ENCODE measurements around the gene FRMD4A.

The FRMD4A gene

GRCh38 chr10:13823096-13823708 lies 507.5 kb downstream of the FRMD4A start:
- Mint-ChIP-seq H3K4me1 (ENCODE audit: low read depth) (peaks cover 5% of the 10 kb centered on the region), H3K9me3 (no peaks in the 10 kb centered on the region), H3K36me3 (ENCODE audit: low read depth) (no peaks in the 10 kb centered on the region), H3K27me3 (peaks cover 74% of the 10 kb centered on the region), H3K27ac (no peak overlapping the region), H3K4me3 (no peak overlapping the region)
- intact Hi-C loops (cut with micrococcal nuclease): no loop called here

- H3K36me3 Mint-ChIP-seq (ENCODE audit: low read depth): no peaks in the 10 kb centered on the region
- H3K4me3 Mint-ChIP-seq: no peak overlapping the region
- H3K9me3 Mint-ChIP-seq: peaks cover 4% of the 10 kb centered on the region
- H3K27me3 Mint-ChIP-seq: peaks cover 72% of the 10 kb centered on the region
- no peak overlapping the region for H3K27ac Mint-ChIP-seq
- H3K4me1 Mint-ChIP-seq (ENCODE audit: low read depth): peaks cover 5% of the 10 kb centered on the region
- intact Hi-C loops (cut with micrococcal nuclease): no loop called here
These were observed 508.2 kb downstream of the FRMD4A start for GRCh38 chr10:13822490-13822889.

GRCh38 chr10:13820964-13821337 lies 509.8 kb downstream of the FRMD4A start:
- H3K27ac Mint-ChIP-seq: no peak overlapping the region
- no peaks in the 10 kb centered on the region for H3K36me3 Mint-ChIP-seq (ENCODE audit: low read depth)
- H3K9me3 Mint-ChIP-seq: peaks cover 8% of the 10 kb centered on the region
- H3K4me3 Mint-ChIP-seq: no peak overlapping the region
- intact Hi-C loops (cut with micrococcal nuclease): no loop called here
- peaks cover 5% of the 10 kb centered on the region for H3K4me1 Mint-ChIP-seq (ENCODE audit: low read depth)
- peaks cover 69% of the 10 kb centered on the region for H3K27me3 Mint-ChIP-seq

GRCh38 chr10:13820119-13820963 lies 510.4 kb downstream of the FRMD4A start:
- H3K27ac Mint-ChIP-seq: peak overlapping the region; percentile 46
- peaks cover 5% of the 10 kb centered on the region for H3K4me1 Mint-ChIP-seq (ENCODE audit: low read depth)
- H3K4me3 Mint-ChIP-seq: no peak overlapping the region

GRCh38 chr10:13816195-13816925 lies 514.4 kb downstream of the FRMD4A start:
- H3K36me3 Mint-ChIP-seq (ENCODE audit: low read depth): no peaks in the 10 kb centered on the region
- H3K4me1 Mint-ChIP-seq (ENCODE audit: low read depth): peaks cover 5% of the 10 kb centered on the region
- H3K4me3 Mint-ChIP-seq: no peak overlapping the region
- intact Hi-C loops (cut with micrococcal nuclease): loop anchor here (10.0 kb wide), 2 partner anchors 128 to 268 kb away; no protein-coding TSS in a partner anchor
- H3K27me3 Mint-ChIP-seq: peaks cover 57% of the 10 kb centered on the region
- no peak overlapping the region for H3K27ac Mint-ChIP-seq
- H3K9me3 Mint-ChIP-seq: peaks cover 8% of the 10 kb centered on the region

More at GRCh38 chr10:13820119-13820963, 510.4 kb downstream of the FRMD4A start:
- Mint-ChIP-seq H3K36me3 (ENCODE audit: low read depth) (no peaks in the 10 kb centered on the region), H3K27me3 (peaks cover 67% of the 10 kb centered on the region), H3K9me3 (peaks cover 8% of the 10 kb centered on the region)
- intact Hi-C loops (cut with micrococcal nuclease): no loop called here

- Mint-ChIP-seq H3K4me1 (ENCODE audit: low read depth) (peaks cover 5% of the 10 kb centered on the region), H3K9me3 (peaks cover 8% of the 10 kb centered on the region), H3K27me3 (peaks cover 52% of the 10 kb centered on the region), H3K4me3 (no peak overlapping the region), H3K36me3 (ENCODE audit: low read depth) (no peaks in the 10 kb centered on the region), H3K27ac (no peak overlapping the region)
- intact Hi-C loops (cut with micrococcal nuclease): loop anchor here (10.0 kb wide), 2 partner anchors 129 to 269 kb away; no protein-coding TSS in a partner anchor
These were observed 515.0 kb downstream of the FRMD4A start for GRCh38 chr10:13815756-13816155.

GRCh38 chr10:13813550-13813949 lies 517.2 kb downstream of the FRMD4A start:
- Mint-ChIP-seq H3K27me3 (peaks cover 45% of the 10 kb centered on the region), H3K4me3 (no peak overlapping the region), H3K27ac (no peak overlapping the region), H3K4me1 (ENCODE audit: low read depth) (no peaks in the 10 kb centered on the region), H3K9me3 (peaks cover 8% of the 10 kb centered on the region), H3K36me3 (ENCODE audit: low read depth) (no peaks in the 10 kb centered on the region)
- intact Hi-C loops (cut with micrococcal nuclease): loop anchor here (10.0 kb wide), 2 partner anchors 131 to 271 kb away; no protein-coding TSS in a partner anchor

GRCh38 chr10:13812804-13813203 lies 517.9 kb downstream of the FRMD4A start:
- intact Hi-C loops (cut with micrococcal nuclease): loop anchor here (10.0 kb wide), 2 partner anchors 132 to 272 kb away; no protein-coding TSS in a partner anchor
- Mint-ChIP-seq H3K4me1 (ENCODE audit: low read depth) (no peaks in the 10 kb centered on the region), H3K36me3 (ENCODE audit: low read depth) (no peaks in the 10 kb centered on the region), H3K4me3 (no peak overlapping the region), H3K9me3 (peaks cover 7% of the 10 kb centered on the region), H3K27me3 (peaks cover 43% of the 10 kb centered on the region), H3K27ac (no peak overlapping the region)

GRCh38 chr10:13810568-13810967 lies 520.2 kb downstream of the FRMD4A start:
- intact Hi-C loops (cut with micrococcal nuclease): loop anchor here (10.0 kb wide), 2 partner anchors 134 to 274 kb away; no protein-coding TSS in a partner anchor
- Mint-ChIP-seq H3K9me3 (no peaks in the 10 kb centered on the region), H3K4me1 (ENCODE audit: low read depth) (no peaks in the 10 kb centered on the region), H3K27ac (no peak overlapping the region), H3K4me3 (no peak overlapping the region), H3K36me3 (ENCODE audit: low read depth) (no peaks in the 10 kb centered on the region), H3K27me3 (peaks cover 32% of the 10 kb centered on the region)

- intact Hi-C loops (cut with micrococcal nuclease): no loop called here
- Mint-ChIP-seq H3K4me1 (ENCODE audit: low read depth) (no peaks in the 10 kb centered on the region), H3K27ac (no peak overlapping the region)
These were observed 521.3 kb downstream of the FRMD4A start for GRCh38 chr10:13809427-13809826.

GRCh38 chr10:13808556-13809391 lies 522.0 kb downstream of the FRMD4A start:
- no peaks in the 10 kb centered on the region for H3K9me3 Mint-ChIP-seq
- H3K27ac Mint-ChIP-seq: no peak overlapping the region
- H3K36me3 Mint-ChIP-seq (ENCODE audit: low read depth): no peaks in the 10 kb centered on the region
- no peak overlapping the region for H3K4me3 Mint-ChIP-seq
- H3K4me1 Mint-ChIP-seq (ENCODE audit: low read depth): no peaks in the 10 kb centered on the region
- intact Hi-C loops (cut with micrococcal nuclease): no loop called here
- H3K27me3 Mint-ChIP-seq: peaks cover 30% of the 10 kb centered on the region

More at GRCh38 chr10:13809427-13809826, 521.3 kb downstream of the FRMD4A start:
- Mint-ChIP-seq H3K36me3 (ENCODE audit: low read depth) (no peaks in the 10 kb centered on the region), H3K9me3 (no peaks in the 10 kb centered on the region), H3K27me3 (peaks cover 30% of the 10 kb centered on the region), H3K4me3 (no peak overlapping the region)

GRCh38 chr10:13806419-13806818 lies 524.3 kb downstream of the FRMD4A start:
- no peaks in the 10 kb centered on the region for H3K4me1 Mint-ChIP-seq (ENCODE audit: low read depth)
- no peak overlapping the region for H3K4me3 Mint-ChIP-seq
- intact Hi-C loops (cut with micrococcal nuclease): no loop called here
- no peaks in the 10 kb centered on the region for H3K36me3 Mint-ChIP-seq (ENCODE audit: low read depth)
- no peaks in the 10 kb centered on the region for H3K9me3 Mint-ChIP-seq
- H3K27ac Mint-ChIP-seq: no peak overlapping the region
- H3K27me3 Mint-ChIP-seq: peaks cover 33% of the 10 kb centered on the region
